Trophoblast cell (in vitro differentiated cells and primary cell): ENCODE data around the gene PER1.
A peak's percentile ranks its signal among the peaks of the same experiment; 100 is the strongest.

Experiments used
- DNase-seq, 2 donors: peaks; one replicate each; pipeline ENCODE4 v3.0.0-alpha.2; 2016
- H2AFZ ChIP-seq: 2 replicates; pipeline ENCODE4 v1.6.1; 2013; ENCODE audit warnings: low read length, moderate library complexity, mild to moderate bottlenecking; ENCODE audit not compliant: insufficient read depth, poor library complexity
- H2AK5ac ChIP-seq: 2 replicates; pipeline ENCODE4 v1.6.1; 2013; ENCODE audit warnings: mild to moderate bottlenecking, low read length
- H2BK120ac ChIP-seq: 2 replicates; pipeline ENCODE4 v1.6.1; 2013; ENCODE audit warnings: low read length, mild to moderate bottlenecking, moderate library complexity; ENCODE audit not compliant: insufficient read depth, poor library complexity
- H2BK12ac ChIP-seq: 2 replicates; pipeline ENCODE4 v1.6.1; 2013; ENCODE audit warnings: mild to moderate bottlenecking, low read length, moderate library complexity
- H2BK5ac ChIP-seq: 2 replicates; pipeline ENCODE4 v1.6.1; 2013; ENCODE audit warnings: low read length, low read depth, moderate library complexity, mild to moderate bottlenecking; ENCODE audit not compliant: poor library complexity
- H3K14ac ChIP-seq: 2 replicates; pipeline ENCODE4 v1.6.1; 2013; ENCODE audit warnings: mild to moderate bottlenecking, low read length
- H3K18ac ChIP-seq: 2 replicates; pipeline ENCODE4 v1.6.1; 2013; ENCODE audit warnings: mild to moderate bottlenecking, low read length
- H3K23ac ChIP-seq: 2 replicates; pipeline ENCODE4 v1.6.1; 2013; ENCODE audit warnings: low read length
- H3K27ac ChIP-seq: 2 replicates; pipeline ENCODE4 v1.5.1; 2013; ENCODE audit warnings: low read depth, mild to moderate bottlenecking, inconsistent platforms, low read length, moderate library complexity
- H3K27me3 ChIP-seq: 2 replicates; pipeline ENCODE4 v1.6.1; 2013; ENCODE audit warnings: inconsistent platforms, mild to moderate bottlenecking, low read length, moderate library complexity; ENCODE audit not compliant: insufficient read depth
- H3K36me3 ChIP-seq, 2 experiments: 1 replicate in 1 of 2; 2 replicates in 1 of 2; pipeline ENCODE4 v1.6.1; 2013; ENCODE audit warnings: low read length in 2 of 2, mild to moderate bottlenecking in 2 of 2, moderate library complexity in 1 of 2; ENCODE audit not compliant: insufficient read depth in 2 of 2, control insufficient read depth in 1 of 2
- H3K4ac ChIP-seq: 2 replicates; pipeline ENCODE4 v1.6.1; 2013; ENCODE audit warnings: low read depth, mild to moderate bottlenecking, low read length, moderate library complexity
- H3K4me1 ChIP-seq, 2 experiments: 1 replicate in 1 of 2; 2 replicates in 1 of 2; pipeline ENCODE4 v1.6.1; 2013; ENCODE audit warnings: low read length in 2 of 2, mild to moderate bottlenecking in 2 of 2, moderate library complexity in 1 of 2; ENCODE audit not compliant: insufficient read depth in 2 of 2, control insufficient read depth in 1 of 2
- H3K4me2 ChIP-seq: 2 replicates; pipeline ENCODE4 v1.6.1; 2013; ENCODE audit warnings: inconsistent platforms, mild to moderate bottlenecking, low read length, moderate library complexity
- H3K4me3 ChIP-seq: 2 replicates; pipeline ENCODE4 v1.5.1; 2013; ENCODE audit warnings: mild to moderate bottlenecking, low read depth, low read length, inconsistent platforms
- H3K79me1 ChIP-seq: one replicate; pipeline ENCODE4 v1.6.1; 2013; ENCODE audit warnings: low read length
- H3K79me2 ChIP-seq: 2 replicates; pipeline ENCODE4 v1.6.1; 2013; ENCODE audit warnings: low read length, mild to moderate bottlenecking; ENCODE audit not compliant: control insufficient read depth, insufficient read depth, poor library complexity
- H3K9ac ChIP-seq: 2 replicates; pipeline ENCODE4 v1.6.1; 2013; ENCODE audit warnings: mild to moderate bottlenecking, low read length
- H3K9me3 ChIP-seq: 2 replicates; pipeline ENCODE4 v1.6.1; 2013; ENCODE audit warnings: low read depth, mild to moderate bottlenecking, control low read depth, inconsistent platforms, low read length; ENCODE audit not compliant: insufficient read depth
- H4K12ac ChIP-seq: 2 replicates; pipeline ENCODE4 v1.6.1; 2013; ENCODE audit warnings: low read depth, mild to moderate bottlenecking, low read length, moderate library complexity
- H4K8ac ChIP-seq: 2 replicates; pipeline ENCODE4 v1.6.1; 2013; ENCODE audit warnings: low read depth, mild to moderate bottlenecking, low read length, moderate library complexity
- H4K91ac ChIP-seq: one replicate; pipeline ENCODE4 v1.6.1; 2013; ENCODE audit warnings: low read depth, mild to moderate bottlenecking, low read length, moderate library complexity
- WGBS: extraction: QIAGEN DNeasy Blood & Tissue Kit; methylation state at CpG from one replicate; pipeline ENCODE4 v1.1.7; 2013; ENCODE audit warnings: missing lambda C conversion rate; ENCODE audit not compliant: insufficient read length, insufficient coverage; ENCODE audit errors: extremely low coverage; 5-methylcytosine and 5-hydroxymethylcytosine counted together

Gene PER1

GRCh38 chr17:8122924-8123694 lies 29.1 kb downstream of the PER1 start:
- Histone ChIP-seq H3K4ac (no peak overlapping the region), H2BK5ac (no peak overlapping the region), H2AK5ac (no peak overlapping the region), H3K14ac (no peak overlapping the region), H3K27ac (no peak overlapping the region), H3K18ac (no peak overlapping the region), H3K79me2 (no peaks in the 10 kb centered on the region), H3K9me3 (peaks cover 3% of the 10 kb centered on the region), H4K91ac (no peak overlapping the region), H2BK120ac (no peak overlapping the region), H3K27me3 (peaks cover 38% of the 10 kb centered on the region), H3K79me1 (no peaks in the 10 kb centered on the region), H3K4me3 (peak overlapping the region; percentile 71), H3K23ac (no peak overlapping the region), H2BK12ac (no peak overlapping the region), H3K36me3 (no peaks in the 10 kb centered on the region), H3K9ac (no peak overlapping the region), H4K8ac (no peak overlapping the region), H3K4me1 (peaks cover 26 to 45% of the 10 kb centered on the region in 2 experiments), H3K4me2 (peak overlapping the region; percentile 80), H2AFZ (no peak overlapping the region), H4K12ac (no peak overlapping the region)
- WGBS, result no CpG with 5 or more reads among the region's 55 CpGs
- peak in 1 of 2 donors; percentile 25 for DNase-seq

- no peaks in the 10 kb centered on the region for H3K79me2 ChIP-seq
- H3K79me1 ChIP-seq, result no peaks in the 10 kb centered on the region
- no peak overlapping the region for H2AK5ac ChIP-seq
- H4K91ac ChIP-seq, result no peak overlapping the region
- peaks cover 3% of the 10 kb centered on the region for H3K9me3 ChIP-seq
- H3K4me1 ChIP-seq, result peaks cover 28 to 49% of the 10 kb centered on the region in 2 experiments
- no peak overlapping the region for H3K23ac ChIP-seq
- no peak overlapping the region for H2BK5ac ChIP-seq
- H3K18ac ChIP-seq, result no peak overlapping the region
- H3K36me3 ChIP-seq, result no peaks in the 10 kb centered on the region
- H3K4ac ChIP-seq, result no peak overlapping the region
- no peak overlapping the region for H3K14ac ChIP-seq
- H3K4me3 ChIP-seq, result peak overlapping the region; percentile 71
- no peak overlapping the region for H2BK120ac ChIP-seq
- H4K12ac ChIP-seq, result no peak overlapping the region
- DNase-seq, result peak in 1 of 2 donors; percentile 15
- peaks cover 39% of the 10 kb centered on the region for H3K27me3 ChIP-seq
- no peak overlapping the region for H2BK12ac ChIP-seq
- H4K8ac ChIP-seq, result no peak overlapping the region
- no peak overlapping the region for H2AFZ ChIP-seq
- H3K4me2 ChIP-seq, result peak overlapping the region; percentile 80
- no peak overlapping the region for H3K27ac ChIP-seq
- H3K9ac ChIP-seq, result no peak overlapping the region
- WGBS, result no CpG with 5 or more reads among the region's 29 CpGs
These were observed 29.7 kb downstream of the PER1 start for GRCh38 chr17:8122422-8122923.

GRCh38 chr17:8121681-8122421 lies 30.4 kb downstream of the PER1 start:
- WGBS, result no CpG with 5 or more reads among the region's 76 CpGs

GRCh38 chr17:8121407-8121680 lies 30.9 kb downstream of the PER1 start:
- no peak overlapping the region for H2BK120ac ChIP-seq
- H4K91ac ChIP-seq, result no peak overlapping the region
- no peak overlapping the region for H3K23ac ChIP-seq

More at GRCh38 chr17:8121681-8122421, 30.4 kb downstream of the PER1 start:
- no peak overlapping the region for H2AK5ac ChIP-seq
- peaks cover 43% of the 10 kb centered on the region for H3K27me3 ChIP-seq
- no peak overlapping the region for H2BK12ac ChIP-seq
- no peak overlapping the region for H4K8ac ChIP-seq
- H3K9ac ChIP-seq, result no peak overlapping the region
- no peak overlapping the region for H3K23ac ChIP-seq
- H3K79me2 ChIP-seq, result no peaks in the 10 kb centered on the region
- H3K4ac ChIP-seq, result no peak overlapping the region
- no peaks in the 10 kb centered on the region for H3K36me3 ChIP-seq
- H3K9me3 ChIP-seq, result peaks cover 3% of the 10 kb centered on the region
- H2BK120ac ChIP-seq, result no peak overlapping the region
- H3K27ac ChIP-seq, result no peak overlapping the region
- peak overlapping the region; percentile 71 for H3K4me3 ChIP-seq
- peak overlapping the region; percentile 91 for H2AFZ ChIP-seq
- no peak overlapping the region for H4K12ac ChIP-seq
- H4K91ac ChIP-seq, result no peak overlapping the region
- no peak overlapping the region for H3K18ac ChIP-seq
- no peak overlapping the region for H3K14ac ChIP-seq
- no peaks in the 10 kb centered on the region for H3K79me1 ChIP-seq
- DNase-seq, result peak in 1 of 2 donors; percentile 39
- H3K4me2 ChIP-seq, result peak overlapping the region; percentile 80
- H3K4me1 ChIP-seq, result peaks cover 28 to 47% of the 10 kb centered on the region in 2 experiments
- H2BK5ac ChIP-seq, result no peak overlapping the region

More at GRCh38 chr17:8121407-8121680, 30.9 kb downstream of the PER1 start:
- Histone ChIP-seq H3K27me3 (peaks cover 45% of the 10 kb centered on the region), H3K9ac (no peak overlapping the region), H4K12ac (no peak overlapping the region), H3K27ac (no peak overlapping the region), H4K8ac (no peak overlapping the region), H3K4ac (no peak overlapping the region), H3K18ac (no peak overlapping the region), H3K79me2 (no peaks in the 10 kb centered on the region), H2BK12ac (no peak overlapping the region), H3K14ac (no peak overlapping the region), H2AFZ (no peak overlapping the region), H2BK5ac (no peak overlapping the region), H3K4me1 (peaks cover 28 to 47% of the 10 kb centered on the region in 2 experiments), H3K4me2 (peak overlapping the region; percentile 80), H3K36me3 (no peaks in the 10 kb centered on the region), H3K9me3 (peaks cover 3% of the 10 kb centered on the region), H3K79me1 (no peaks in the 10 kb centered on the region), H2AK5ac (no peak overlapping the region), H3K4me3 (peak overlapping the region; percentile 71)
- WGBS, result no CpG with 5 or more reads among the region's 25 CpGs
- DNase-seq, result no peak
